Fibroblast of lung (primary cell): ENCODE results near the gene CHST4.

ENCODE experiments used
- EZH2 ChIP-seq: IDR thresholded peaks from 2 replicates; pipeline ENCODE4 v1.5.1; 2012; ENCODE audit warnings: low read length, control low read depth, mild to moderate bottlenecking; ENCODE audit errors: missing control alignments
- TF ChIP-seq, protein P1 (sequence below), 2 donors: IDR thresholded peaks in 1 of 2; conservative IDR thresholded peaks in 1 of 2; 1 replicate in 1 of 2; 2 replicates in 1 of 2; pipeline ENCODE4 v1.5.1; 2011 to 2012; ENCODE audit warnings: low read length in 2 of 2, control low read depth in 1 of 2, inconsistent platforms in 1 of 2, low read depth in 1 of 2, mild to moderate bottlenecking in 1 of 2

DNA sequence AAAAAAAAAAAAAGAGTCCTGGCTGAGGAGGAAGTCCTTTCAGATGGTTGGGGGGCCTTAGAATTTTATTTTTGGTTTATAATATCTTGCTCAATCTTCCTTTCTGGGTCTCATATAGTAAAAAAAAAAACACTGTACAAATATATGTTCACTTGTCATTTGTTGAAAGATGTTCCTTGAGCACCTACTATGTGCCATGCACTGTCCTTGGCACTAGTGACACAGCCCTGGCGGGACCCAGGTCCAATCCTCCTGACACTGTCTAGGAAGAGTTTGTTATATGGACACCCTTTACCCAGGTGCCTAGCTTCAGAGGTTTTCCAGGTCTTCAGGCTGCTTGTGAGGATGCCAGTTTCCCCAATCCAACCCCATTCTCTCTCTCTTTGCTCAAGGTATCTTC lies 2.0 kb downstream of the CHST4 start:
- TF ChIP-seq, protein P1, sequence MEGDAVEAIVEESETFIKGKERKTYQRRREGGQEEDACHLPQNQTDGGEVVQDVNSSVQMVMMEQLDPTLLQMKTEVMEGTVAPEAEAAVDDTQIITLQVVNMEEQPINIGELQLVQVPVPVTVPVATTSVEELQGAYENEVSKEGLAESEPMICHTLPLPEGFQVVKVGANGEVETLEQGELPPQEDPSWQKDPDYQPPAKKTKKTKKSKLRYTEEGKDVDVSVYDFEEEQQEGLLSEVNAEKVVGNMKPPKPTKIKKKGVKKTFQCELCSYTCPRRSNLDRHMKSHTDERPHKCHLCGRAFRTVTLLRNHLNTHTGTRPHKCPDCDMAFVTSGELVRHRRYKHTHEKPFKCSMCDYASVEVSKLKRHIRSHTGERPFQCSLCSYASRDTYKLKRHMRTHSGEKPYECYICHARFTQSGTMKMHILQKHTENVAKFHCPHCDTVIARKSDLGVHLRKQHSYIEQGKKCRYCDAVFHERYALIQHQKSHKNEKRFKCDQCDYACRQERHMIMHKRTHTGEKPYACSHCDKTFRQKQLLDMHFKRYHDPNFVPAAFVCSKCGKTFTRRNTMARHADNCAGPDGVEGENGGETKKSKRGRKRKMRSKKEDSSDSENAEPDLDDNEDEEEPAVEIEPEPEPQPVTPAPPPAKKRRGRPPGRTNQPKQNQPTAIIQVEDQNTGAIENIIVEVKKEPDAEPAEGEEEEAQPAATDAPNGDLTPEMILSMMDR (conservative IDR thresholded peaks at IDR 0.05 in 1 of 2, IDR thresholded peaks at IDR 0.05 in 1 of 2; ENCODE audit: low read depth in 1 of 2, low read length in 2 of 2): no peak
- no peak for TF ChIP-seq EZH2
